Measurements from ENCODE around the gene COL10A1. TPM values are rescaled to one million over a fixed set of nuclear protein-coding genes. Genes with fewer than 3 reads are reported as not detected.

Gene COL10A1
- total and polyA plus RNA-seq, 10 of the 15 experiments (the other 5 are each of a cell fraction or from before 2014, with no cell fraction given): 0.02 to 0.33 (median 0.06) TPM; not detected in 5

- TF ChIP-seq, protein P1, sequence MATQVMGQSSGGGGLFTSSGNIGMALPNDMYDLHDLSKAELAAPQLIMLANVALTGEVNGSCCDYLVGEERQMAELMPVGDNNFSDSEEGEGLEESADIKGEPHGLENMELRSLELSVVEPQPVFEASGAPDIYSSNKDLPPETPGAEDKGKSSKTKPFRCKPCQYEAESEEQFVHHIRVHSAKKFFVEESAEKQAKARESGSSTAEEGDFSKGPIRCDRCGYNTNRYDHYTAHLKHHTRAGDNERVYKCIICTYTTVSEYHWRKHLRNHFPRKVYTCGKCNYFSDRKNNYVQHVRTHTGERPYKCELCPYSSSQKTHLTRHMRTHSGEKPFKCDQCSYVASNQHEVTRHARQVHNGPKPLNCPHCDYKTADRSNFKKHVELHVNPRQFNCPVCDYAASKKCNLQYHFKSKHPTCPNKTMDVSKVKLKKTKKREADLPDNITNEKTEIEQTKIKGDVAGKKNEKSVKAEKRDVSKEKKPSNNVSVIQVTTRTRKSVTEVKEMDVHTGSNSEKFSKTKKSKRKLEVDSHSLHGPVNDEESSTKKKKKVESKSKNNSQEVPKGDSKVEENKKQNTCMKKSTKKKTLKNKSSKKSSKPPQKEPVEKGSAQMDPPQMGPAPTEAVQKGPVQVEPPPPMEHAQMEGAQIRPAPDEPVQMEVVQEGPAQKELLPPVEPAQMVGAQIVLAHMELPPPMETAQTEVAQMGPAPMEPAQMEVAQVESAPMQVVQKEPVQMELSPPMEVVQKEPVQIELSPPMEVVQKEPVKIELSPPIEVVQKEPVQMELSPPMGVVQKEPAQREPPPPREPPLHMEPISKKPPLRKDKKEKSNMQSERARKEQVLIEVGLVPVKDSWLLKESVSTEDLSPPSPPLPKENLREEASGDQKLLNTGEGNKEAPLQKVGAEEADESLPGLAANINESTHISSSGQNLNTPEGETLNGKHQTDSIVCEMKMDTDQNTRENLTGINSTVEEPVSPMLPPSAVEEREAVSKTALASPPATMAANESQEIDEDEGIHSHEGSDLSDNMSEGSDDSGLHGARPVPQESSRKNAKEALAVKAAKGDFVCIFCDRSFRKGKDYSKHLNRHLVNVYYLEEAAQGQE (IDR thresholded peaks at IDR 0.05; ENCODE audit: low read depth, low read length): no peak
- TF ChIP-seq BHLHE40 (IDR thresholded peaks at IDR 0.05; ENCODE audit: borderline replicate concordance in 1 of 2, low read depth in 2 of 2, low read length in 1 of 2): no peak
- no peak for TF ChIP-seq BACH1 (IDR thresholded peaks at IDR 0.05; ENCODE audit: borderline replicate concordance)
- no peak for TF ChIP-seq HCFC1 (IDR thresholded peaks at IDR 0.05; ENCODE audit: low read length)
These were observed 26.7 kb upstream of the COL10A1 start (continued) for GRCh38 chr6:116152620-116153019.

GRCh38 chr6:116145803-116146675, 20.1 kb upstream of the COL10A1 start:
- Histone ChIP-seq H3K9ac (ENCODE audit: control insufficient read depth, insufficient read depth, low read length) (no peak overlapping the region), H3K9me3 (replicated peaks; ENCODE audit: control insufficient read depth, insufficient read depth, low read length) (no peaks in the 10 kb centered on the region), H3K4me1 (ENCODE audit: control insufficient read depth, insufficient read depth, low read length) (no peaks in the 10 kb centered on the region), H3K27me3 (replicated peaks in 1 of 2; ENCODE audit: control insufficient read depth in 2 of 2, insufficient read depth in 2 of 2, low read length in 1 of 2) (no peaks in the 10 kb centered on the region), H2AFZ (ENCODE audit: control insufficient read depth, low read depth, low read length) (no peak overlapping the region), H3K79me2 (ENCODE audit: control insufficient read depth, insufficient read depth, low read length) (no peaks in the 10 kb centered on the region), H3K4me3 (no peak overlapping the region), H4K20me1 (ENCODE audit: control insufficient read depth, insufficient read depth) (no peaks in the 10 kb centered on the region), H3K36me3 (ENCODE audit: control insufficient read depth in 2 of 2, insufficient read depth in 2 of 2, low read length in 1 of 2) (no peaks in the 10 kb centered on the region), H3K27ac (ENCODE audit: control insufficient read depth, insufficient read depth) (no peak overlapping the region), H3K4me2 (ENCODE audit: control insufficient read depth, insufficient read depth) (no peak overlapping the region)
- SMC1A ChIA-PET (ENCODE audit: uncharacterized antibody, unreplicated experiment): interaction anchor here (0.6 to 1.0 kb wide), 2 partner anchors 13 to 15 kb away, joined by 3 to 5 read pairs; no protein-coding TSS in a partner anchor
- CTCF ChIA-PET: interaction anchor here (0.6 kb wide), 1 partner anchor 95 kb away, joined by 3 read pairs; no protein-coding TSS in a partner anchor
- RAD21 ChIA-PET (ENCODE audit: unreplicated experiment): no interaction called here
- intact Hi-C loops (cut with micrococcal nuclease; ENCODE audit: unreplicated experiment) (no loop called here), in situ Hi-C loops (cut with MboI) (no loop called here)
- ATAC-seq: no peak
- POLR2A ChIA-PET: interaction anchor here (0.6 kb wide), 1 partner anchor 208 kb away, joined by 3 read pairs; no protein-coding TSS in a partner anchor
- DNase-seq (ENCODE audit: low read depth, low spot score): no peak
- no TSS peak for BruUV-seq (replicated peaks)
- WGBS (ENCODE audit: insufficient coverage, insufficient replicate concordance, low lambda C conversion rate, missing lambda C conversion rate): 96% methylated on average over 4 of the region's 4 CpGs
- no peak for FAIRE-seq
- TF ChIP-seq CHD1 (IDR thresholded peaks at IDR 0.05; ENCODE audit: low read depth, low read length): no peak
- TF ChIP-seq HDAC2 (IDR thresholded peaks at IDR 0.05): no peak
- TF ChIP-seq CHD2 (IDR thresholded peaks at IDR 0.05; ENCODE audit: borderline replicate concordance, low read depth, low read length): no peak
- no peak for TF ChIP-seq STAT1 (conservative IDR thresholded peaks at IDR 0.05)
- TF ChIP-seq JUND (IDR thresholded peaks at IDR 0.05; ENCODE audit: low read depth, low read length): no peak
- no peak for TF ChIP-seq USF1 (IDR thresholded peaks at IDR 0.05; ENCODE audit: borderline replicate concordance, extremely low read length, insufficient read depth, low read depth, low read length)
- TF ChIP-seq NBN (IDR thresholded peaks at IDR 0.05): no peak
- no peak for TF ChIP-seq ELK1 (IDR thresholded peaks at IDR 0.05; ENCODE audit: low read depth, low read length)
- no peak for TF ChIP-seq POU2F2 (IDR thresholded peaks at IDR 0.05; ENCODE audit: borderline replicate concordance, low read depth, low read length)
